NB4 (cell line): ENCODE data around the gene ENO3.
"Not testable (repeated sequence)": the region's sequence is repeated elsewhere in the genome, so short reads cannot be mapped to it uniquely, and the experiment has no call there.

Experiments
- DNase-seq: peaks from one replicate; pipeline ENCODE4 v3.0.0; 2010; ENCODE audit warnings: low read depth
- H3K4me3 ChIP-seq: one replicate; pipeline ENCODE4 v1.5.1; 2011; ENCODE audit warnings: mild to moderate bottlenecking, low read depth, low read length, moderate library complexity
- MYC ChIP-seq: IDR thresholded peaks from 2 replicates; pipeline ENCODE4 v1.6.1; 2011; ENCODE audit warnings: low read depth, low read length
- POLR2A ChIP-seq: IDR thresholded peaks from 2 replicates; pipeline ENCODE4 v1.6.1; 2011; ENCODE audit warnings: mild to moderate bottlenecking; ENCODE audit not compliant: insufficient read length; ENCODE audit errors: extremely low read depth
- TF ChIP-seq, protein P1 (sequence below): IDR thresholded peaks from 2 replicates; pipeline ENCODE4 v1.6.1; 2011; ENCODE audit warnings: low read depth, low read length
- TF ChIP-seq, protein P2 (sequence below): IDR thresholded peaks from one replicate; pipeline ENCODE4 v1.5.1; 2012; ENCODE audit warnings: low read depth, low read length

The ENO3 gene

DNA sequence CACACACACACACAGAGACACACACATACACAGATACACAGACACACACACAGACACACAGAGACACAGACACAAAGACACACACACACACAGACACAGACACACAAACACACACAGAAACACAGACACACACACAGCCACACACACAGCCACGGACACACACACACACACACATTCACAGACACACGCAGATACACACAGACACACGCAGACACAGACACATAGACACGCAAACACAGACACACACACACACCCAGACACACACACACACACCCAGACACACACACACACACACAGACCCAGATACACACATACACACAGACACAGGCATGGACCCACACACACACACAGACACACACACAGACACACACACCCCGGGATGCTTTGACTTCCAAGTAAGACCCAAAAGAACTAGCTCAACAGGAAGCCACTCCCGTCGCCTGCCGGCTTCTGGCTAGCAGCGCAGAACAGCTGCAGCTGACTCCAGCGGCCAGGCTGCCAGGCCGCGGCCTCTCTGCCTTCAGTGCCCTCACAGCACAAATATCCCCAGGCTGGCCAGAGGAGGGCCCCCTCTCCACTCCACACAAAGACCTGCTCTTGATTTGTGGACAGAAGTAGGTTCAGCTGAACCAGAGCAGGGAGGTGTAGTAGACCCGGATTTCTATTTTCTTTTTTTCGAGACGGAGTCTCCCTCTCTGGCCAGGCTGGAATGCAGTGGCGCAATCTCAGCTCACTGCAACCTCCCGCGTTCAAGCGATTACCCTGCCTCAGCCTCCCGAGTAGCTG lies 42.0 kb upstream of the ENO3 start:
- TF ChIP-seq, protein P1, sequence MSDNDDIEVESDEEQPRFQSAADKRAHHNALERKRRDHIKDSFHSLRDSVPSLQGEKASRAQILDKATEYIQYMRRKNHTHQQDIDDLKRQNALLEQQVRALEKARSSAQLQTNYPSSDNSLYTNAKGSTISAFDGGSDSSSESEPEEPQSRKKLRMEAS = peak; percentile 36; the same call in 1 of the 2 replicates
- TF ChIP-seq, protein P2, sequence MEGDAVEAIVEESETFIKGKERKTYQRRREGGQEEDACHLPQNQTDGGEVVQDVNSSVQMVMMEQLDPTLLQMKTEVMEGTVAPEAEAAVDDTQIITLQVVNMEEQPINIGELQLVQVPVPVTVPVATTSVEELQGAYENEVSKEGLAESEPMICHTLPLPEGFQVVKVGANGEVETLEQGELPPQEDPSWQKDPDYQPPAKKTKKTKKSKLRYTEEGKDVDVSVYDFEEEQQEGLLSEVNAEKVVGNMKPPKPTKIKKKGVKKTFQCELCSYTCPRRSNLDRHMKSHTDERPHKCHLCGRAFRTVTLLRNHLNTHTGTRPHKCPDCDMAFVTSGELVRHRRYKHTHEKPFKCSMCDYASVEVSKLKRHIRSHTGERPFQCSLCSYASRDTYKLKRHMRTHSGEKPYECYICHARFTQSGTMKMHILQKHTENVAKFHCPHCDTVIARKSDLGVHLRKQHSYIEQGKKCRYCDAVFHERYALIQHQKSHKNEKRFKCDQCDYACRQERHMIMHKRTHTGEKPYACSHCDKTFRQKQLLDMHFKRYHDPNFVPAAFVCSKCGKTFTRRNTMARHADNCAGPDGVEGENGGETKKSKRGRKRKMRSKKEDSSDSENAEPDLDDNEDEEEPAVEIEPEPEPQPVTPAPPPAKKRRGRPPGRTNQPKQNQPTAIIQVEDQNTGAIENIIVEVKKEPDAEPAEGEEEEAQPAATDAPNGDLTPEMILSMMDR = peak; percentile 74
- TF ChIP-seq POLR2A = no peak
- TF ChIP-seq MYC = peak; percentile 58
- H3K4me3 ChIP-seq = no peak overlapping the region
- DNase-seq = peak; percentile 88

DNA sequence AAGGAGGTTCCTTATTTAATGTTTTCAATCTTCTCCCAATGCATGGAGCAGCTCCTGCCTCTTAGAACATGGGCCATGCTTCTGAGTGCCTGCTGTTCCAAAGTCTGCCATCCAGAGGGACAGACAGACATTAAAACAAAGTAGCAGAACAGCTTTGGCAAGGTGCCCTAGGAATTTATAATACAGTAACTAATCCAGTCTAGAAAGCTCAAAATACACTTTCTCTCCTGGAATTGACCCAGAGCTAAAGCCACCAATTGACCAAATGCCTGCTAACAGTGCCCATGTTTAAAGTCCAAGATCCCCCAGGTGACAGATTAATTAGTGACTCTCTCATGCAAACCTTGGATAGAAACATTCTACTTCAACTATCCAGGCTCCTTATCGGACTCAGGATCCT lies 36.9 kb upstream of the ENO3 start:
- no peak for DNase-seq
- no peak overlapping the region for H3K4me3 ChIP-seq
- TF ChIP-seq MYC (no peak), POLR2A (no peak)
- TF ChIP-seq, protein P1 = no peak
- TF ChIP-seq, protein P2 = no peak

DNA sequence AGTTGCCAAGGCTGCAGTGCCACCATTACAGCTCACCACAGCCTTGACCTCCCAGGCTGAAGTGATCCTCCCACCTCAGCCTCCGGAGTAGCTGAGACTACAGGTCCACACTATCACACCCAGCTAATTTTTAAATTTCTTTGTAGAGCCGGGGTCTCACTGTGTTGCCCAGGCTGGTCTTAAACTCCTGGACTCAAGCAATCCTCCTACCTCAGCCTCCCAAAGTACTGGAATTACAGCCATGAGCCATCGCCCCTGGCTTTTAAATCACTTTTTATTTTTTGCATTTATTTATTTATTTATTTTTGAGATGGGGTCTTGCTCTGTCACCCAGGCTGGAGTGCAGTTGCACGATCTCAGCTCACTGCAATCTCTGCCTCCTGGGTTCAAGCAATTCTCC lies 36.4 kb upstream of the ENO3 start:
- DNase-seq, H3K4me3 ChIP-seq: not testable (repeated sequence)

DNA sequence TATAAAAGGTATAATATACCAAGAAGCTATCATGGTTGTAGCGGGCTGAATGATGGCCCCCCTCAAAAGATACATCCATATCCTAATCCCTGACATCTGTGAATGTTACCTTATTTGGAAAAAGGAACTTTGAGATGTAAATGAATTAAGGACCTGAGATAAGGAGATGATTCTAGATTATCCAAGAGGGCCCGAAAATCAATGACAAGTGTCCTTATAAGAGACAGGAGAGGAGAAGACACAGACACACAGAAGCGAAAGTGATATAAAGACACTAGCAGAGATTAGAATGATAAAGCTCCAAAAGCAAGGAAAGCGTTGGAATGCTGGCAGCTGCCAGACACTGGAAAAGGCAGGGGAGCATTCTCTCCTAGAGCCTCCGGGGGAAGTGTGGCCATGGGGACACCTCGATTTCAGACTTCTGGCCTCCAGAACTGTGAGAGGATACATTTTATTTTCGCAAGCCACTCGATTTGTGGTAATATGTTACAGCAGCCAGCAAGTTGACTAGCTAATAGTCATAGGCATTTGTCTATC lies 31.3 kb upstream of the ENO3 start:
- no peak overlapping the region for H3K4me3 ChIP-seq
- no peak for DNase-seq
- TF ChIP-seq, protein P1 = no peak

DNA sequence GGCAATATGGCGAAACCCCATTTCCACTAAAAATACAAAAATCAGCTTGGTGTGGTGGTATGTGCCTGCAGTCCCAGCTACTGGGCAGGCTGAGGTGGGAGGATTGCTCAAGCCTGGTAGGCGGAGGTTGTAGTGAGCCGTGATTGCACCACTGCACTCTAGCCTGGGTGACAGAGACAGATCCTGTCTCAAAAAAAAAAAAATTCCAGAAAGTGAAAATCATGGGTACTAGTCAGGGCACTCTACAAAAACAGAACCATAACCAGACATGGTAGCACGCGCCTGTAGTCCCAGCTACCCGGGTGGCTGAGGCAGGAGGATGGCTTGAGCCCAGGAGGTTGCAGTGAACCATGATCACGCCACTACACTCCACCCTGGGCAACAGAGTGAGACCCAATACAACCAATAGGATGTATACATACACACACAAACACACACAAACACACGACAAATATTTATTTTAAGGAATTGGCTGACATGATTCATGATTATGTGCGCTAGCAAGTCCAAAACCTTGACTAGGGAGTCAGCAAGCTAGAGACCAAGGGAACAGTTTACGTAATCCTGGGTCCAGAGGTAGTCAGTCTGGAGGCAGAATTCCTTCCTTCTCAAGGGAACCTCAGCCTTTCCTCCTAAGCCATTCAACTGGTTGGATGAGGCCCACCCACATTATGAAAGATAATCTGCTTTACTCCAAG lies 30.4 kb upstream of the ENO3 start:
- DNase-seq = peak; percentile 72
- TF ChIP-seq, protein P2 = no peak
- TF ChIP-seq, protein P1 = no peak
- TF ChIP-seq POLR2A (no peak), MYC (no peak)
- no peak overlapping the region for H3K4me3 ChIP-seq

DNA sequence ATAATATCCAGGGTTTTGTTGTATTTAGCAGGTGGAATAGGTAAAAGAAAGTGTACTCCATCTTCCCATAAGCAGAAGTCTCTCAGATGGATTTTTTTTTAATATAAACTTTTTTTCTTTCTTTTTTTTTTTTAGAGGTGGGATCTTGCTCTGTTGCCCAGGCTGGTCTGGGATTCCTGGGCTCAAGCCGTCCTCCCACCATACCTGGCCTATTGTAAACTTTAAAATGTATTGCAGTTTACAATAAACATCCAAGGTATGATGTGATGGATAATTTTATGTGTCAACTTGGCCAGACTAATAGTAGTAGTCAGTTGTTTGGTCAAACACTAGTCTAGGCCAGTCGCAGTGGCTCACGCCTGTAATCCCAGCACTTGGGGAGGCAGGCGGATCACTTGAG lies 29.6 kb upstream of the ENO3 start:
- TF ChIP-seq POLR2A = no peak
- TF ChIP-seq, protein P1 = no peak
- TF ChIP-seq, protein P2 = no peak
- TF ChIP-seq MYC = no peak
- H3K4me3 ChIP-seq = no peak overlapping the region
- no peak for DNase-seq

DNA sequence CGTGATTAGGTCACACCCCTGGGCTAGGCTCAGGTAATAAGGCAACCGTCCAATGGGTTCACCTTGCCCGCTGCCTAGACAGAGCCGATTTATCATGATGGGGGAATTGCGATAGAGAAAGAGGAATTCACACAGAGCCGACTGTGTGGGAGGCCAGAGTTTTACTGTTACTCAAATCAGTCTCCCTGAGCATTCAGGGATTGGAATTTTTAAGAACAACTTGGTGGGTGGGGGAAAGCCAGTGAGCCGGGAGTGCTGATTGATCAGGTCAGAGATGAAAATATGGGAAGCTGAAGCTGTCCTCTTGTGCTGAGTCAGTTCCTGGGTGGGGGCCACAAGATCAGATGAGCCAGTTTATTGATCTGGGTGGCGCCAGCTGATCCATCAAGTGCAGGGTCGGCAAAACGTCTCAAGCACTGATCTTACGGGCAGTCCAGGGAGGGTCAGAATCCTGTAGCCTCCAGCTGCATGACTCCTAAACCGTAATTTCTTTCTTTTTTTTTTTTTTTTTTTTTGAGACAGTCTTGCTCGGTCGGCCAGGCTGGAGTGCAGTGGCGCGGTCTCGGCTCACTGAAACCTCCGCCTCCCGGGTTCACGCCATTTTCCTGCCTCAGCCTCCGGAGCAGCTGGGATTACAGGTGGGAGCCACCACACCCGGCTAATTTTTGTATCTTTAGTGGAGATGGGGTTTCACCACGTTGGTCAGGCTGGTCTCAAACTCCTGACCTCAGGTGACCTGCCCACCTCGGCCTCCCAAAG lies 24.2 kb upstream of the ENO3 start:
- not testable (repeated sequence) for DNase-seq, H3K4me3 ChIP-seq
